H1 (cell line): ENCODE measurements around the gene DNAJB1. TPM values are rescaled to one million over a fixed set of nuclear protein-coding genes. Genes with fewer than 3 reads are reported as not detected.

Experiments
- KDM5A ChIP-seq: fragments of 200-600 bp; IDR thresholded peaks from 2 replicates; pipeline ENCODE4 v1.7.1; 2012; ENCODE audit warnings: mild to moderate bottlenecking, low read length, inconsistent platforms, mixed read lengths
- NANOG ChIP-seq: IDR thresholded peaks from 2 replicates; pipeline ENCODE4 v1.6.1; 2011; ENCODE audit warnings: low read length, low read depth, mild to moderate bottlenecking, inconsistent platforms; ENCODE audit not compliant: insufficient read depth, poor library complexity, severe bottlenecking
- polyA plus RNA-seq, 7 experiments: library from polyadenylated mRNA; depleted of rRNA in 3 of 7; stranded (reverse) in 5 of 7; unstranded in 2 of 7; fragments of >200 nt in 5 of 7; fragments of 200-250 nt in 2 of 7; gene quantifications; 1 replicate in 5 of 7; 2 replicates in 1 of 7; 4 replicates in 1 of 7; pipeline versions ENCODE4 v1.2.1 to v1.2.3, GENCODE V29; 2011 to 2013; ENCODE audit warnings: missing spikeins in 2 of 7, mixed read lengths in 2 of 7
- total RNA-seq: library from RNA; stranded (reverse); fragmentation: NEBNext Ultra II Directional; extraction: Animal tissue kit (Norgen Biotek cat#: 25700); gene quantifications from 2 replicates; pipeline ENCODE4 v1.2.1, GENCODE V29; 2021

Gene DNAJB1
- total and polyA plus RNA-seq, 2 of the 8 experiments (the other 6 are each of a cell fraction or from before 2014, with no cell fraction given) = 62.9 to 64.3 TPM

DNA sequence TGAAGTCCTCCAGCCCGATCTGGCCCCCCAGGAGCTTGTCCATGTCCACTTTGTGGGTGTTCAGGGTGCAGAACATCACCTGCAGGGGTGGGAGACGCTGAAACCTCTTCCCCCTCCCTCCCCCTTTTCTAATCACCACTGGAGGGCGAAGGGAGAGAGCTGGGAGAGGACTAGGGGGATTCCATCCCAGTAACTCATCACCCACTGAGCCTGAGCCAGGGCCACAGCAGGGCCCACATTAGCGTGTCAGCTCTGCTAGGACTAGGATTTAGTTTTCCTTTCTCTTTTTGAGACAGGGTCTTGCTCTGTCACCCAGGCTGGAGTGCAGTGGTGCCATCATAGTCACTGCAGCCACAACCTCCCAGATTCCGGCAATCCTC is 37.5 kb downstream of the DNAJB1 start (continued):
- no peak for TF ChIP-seq NANOG
- TF ChIP-seq KDM5A = no peak
